ENCODE data around the gene TMED10. TPM values are rescaled to one million over a fixed set of nuclear protein-coding genes. Genes with fewer than 3 reads are reported as not detected.
"Not testable (repeated sequence)": the region's sequence is repeated elsewhere in the genome, so short reads cannot be mapped to it uniquely, and the experiment has no call there.

Gene TMED10
- polyA plus RNA-seq, 3 donors, result 73.3 to 243 (median 215) TPM

DNA sequence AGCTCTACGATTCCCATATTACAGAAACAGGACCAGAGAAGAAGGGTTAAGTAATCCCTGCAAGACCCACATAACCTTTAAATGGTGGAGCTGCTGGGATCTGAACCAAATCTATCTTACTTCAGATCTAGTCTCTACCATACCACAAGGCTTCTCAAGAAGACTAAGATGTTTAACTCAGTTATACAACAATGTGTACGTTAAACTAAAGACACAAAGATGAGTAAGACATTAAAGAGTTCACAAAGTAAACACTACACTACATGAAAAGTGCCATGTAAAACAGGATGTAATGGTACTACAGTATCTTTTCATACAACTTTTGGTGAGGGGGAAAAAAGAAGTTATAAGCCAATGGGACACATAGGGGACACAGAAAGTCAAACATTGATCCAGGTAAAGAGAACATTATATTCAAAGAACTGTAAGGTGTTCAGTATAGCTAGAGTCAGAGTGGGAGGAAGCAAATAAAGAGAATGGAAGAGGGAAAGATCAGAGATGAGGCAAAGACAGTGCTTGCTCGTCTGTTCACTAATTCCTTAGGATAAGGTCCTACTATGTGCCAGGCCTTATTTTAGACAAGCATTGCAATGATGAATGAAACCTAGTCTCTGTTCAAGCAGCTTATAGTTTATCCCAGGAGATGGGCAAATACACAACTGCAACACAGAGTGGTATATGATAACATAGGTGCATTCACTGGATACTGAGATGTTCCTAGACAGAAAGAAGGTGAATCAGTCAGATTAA is 7.7 kb downstream of the TMED10 start:
- H3K27ac ChIP-seq (ENCODE audit: low read depth, low read length), result no peak overlapping the region
- 73 to 93% (median 92%) methylated on average over 3 of the region's 3 CpGs for WGBS, 3 donors

DNA sequence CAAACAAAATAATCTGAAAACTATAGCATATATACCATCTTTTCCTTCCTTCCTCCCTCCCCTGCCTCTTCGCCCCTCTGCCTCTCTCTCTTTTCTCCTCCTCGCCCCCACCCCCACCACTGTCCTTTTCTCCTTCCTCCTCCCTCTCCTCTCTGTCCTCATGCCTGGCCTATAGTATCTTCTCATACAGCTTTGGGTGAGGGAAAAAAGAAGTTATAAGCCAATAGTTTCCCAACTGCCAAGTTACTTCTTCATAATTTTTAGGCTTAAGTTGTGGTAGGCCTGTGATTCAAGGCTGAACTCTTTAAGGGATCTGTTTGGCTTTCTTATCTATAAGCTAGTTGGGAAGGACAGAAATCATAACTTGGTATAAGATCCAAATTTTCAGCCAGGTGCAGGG is 9.1 kb downstream of the TMED10 start:
- WGBS, 3 donors, result 53 to 86% (median 76%) methylated on average over 2 of the region's 2 CpGs
- H3K27ac ChIP-seq (ENCODE audit: low read depth, low read length), result no peak overlapping the region

DNA sequence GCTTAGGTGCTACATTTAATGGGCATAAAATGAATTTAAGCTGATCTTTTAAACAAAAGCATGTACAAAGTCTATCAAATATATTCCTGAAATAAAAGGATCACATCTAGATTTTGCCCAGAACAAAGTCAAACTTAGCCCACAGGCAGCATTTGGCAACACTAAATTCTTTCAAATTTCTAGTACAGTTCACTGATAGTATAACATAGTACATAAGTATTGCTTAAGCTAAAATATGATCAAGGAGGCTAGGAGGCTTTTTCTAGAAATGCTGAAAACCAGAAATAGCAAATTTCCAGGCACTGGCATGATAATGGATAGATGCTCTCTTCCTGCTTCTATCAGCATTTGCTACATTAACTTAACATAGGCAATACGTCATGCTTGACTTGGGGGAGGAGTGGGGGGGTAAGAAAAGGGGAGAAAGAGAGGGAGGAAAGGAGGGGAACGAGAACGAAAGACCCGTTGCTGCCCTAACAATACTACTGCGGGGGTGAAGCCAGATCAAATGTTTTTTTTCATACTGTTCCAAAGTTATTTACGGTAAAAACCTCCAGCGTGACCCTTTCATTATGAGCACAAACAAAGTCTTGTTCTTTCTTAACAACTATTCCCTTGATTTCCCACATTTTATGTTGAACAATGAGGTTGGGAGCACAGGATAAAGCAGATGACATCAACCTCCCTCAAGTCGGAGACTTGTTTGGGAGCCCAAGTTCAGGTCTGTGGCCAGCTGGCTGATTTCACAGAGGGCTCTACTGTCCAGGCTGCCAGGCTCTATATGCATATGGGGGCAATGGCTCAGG is 10.6 kb downstream of the TMED10 start:
- no peak overlapping the region for H3K27ac ChIP-seq (ENCODE audit: low read depth, low read length)
- 25 to 57% (median 56%) methylated on average over 8 of the region's 8 CpGs for WGBS, 3 donors

- no peak overlapping the region for H3K27ac ChIP-seq (ENCODE audit: low read depth, low read length)
- WGBS, 3 donors, result 47 to 100% (median 93%) methylated on average over 1 of the region's 1 CpG
Observed at GRCh38 chr14:75164809-75165208, 11.6 kb downstream of the TMED10 start.

DNA sequence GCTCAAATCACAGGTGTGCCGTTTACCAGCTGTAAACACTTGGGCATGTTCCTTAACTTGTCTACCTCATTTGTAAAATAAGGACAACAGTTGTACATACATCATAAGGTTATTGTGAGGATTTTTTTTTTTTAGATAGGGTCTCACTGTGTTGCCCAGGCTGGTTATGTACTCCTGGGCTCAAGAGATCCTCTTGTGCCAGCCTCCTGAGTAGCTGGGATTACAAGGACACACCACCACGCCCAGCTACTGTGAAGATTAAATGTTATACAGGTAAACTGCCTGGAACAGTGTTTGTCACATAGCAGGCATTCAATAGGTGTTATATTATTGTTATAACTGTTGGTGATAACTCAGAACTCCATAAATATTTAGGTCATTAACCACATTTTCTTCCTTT is 12.7 kb downstream of the TMED10 start:
- 48 to 98% (median 90%) methylated on average over 2 of the region's 2 CpGs for WGBS, 3 donors
- H3K27ac ChIP-seq (ENCODE audit: low read depth, low read length), result no peak overlapping the region

GRCh38 chr14:75162631-75163030 is 13.8 kb downstream of the TMED10 start:
- 64 to 91% (median 86%) methylated on average over 3 of the region's 3 CpGs for WGBS, 3 donors

DNA sequence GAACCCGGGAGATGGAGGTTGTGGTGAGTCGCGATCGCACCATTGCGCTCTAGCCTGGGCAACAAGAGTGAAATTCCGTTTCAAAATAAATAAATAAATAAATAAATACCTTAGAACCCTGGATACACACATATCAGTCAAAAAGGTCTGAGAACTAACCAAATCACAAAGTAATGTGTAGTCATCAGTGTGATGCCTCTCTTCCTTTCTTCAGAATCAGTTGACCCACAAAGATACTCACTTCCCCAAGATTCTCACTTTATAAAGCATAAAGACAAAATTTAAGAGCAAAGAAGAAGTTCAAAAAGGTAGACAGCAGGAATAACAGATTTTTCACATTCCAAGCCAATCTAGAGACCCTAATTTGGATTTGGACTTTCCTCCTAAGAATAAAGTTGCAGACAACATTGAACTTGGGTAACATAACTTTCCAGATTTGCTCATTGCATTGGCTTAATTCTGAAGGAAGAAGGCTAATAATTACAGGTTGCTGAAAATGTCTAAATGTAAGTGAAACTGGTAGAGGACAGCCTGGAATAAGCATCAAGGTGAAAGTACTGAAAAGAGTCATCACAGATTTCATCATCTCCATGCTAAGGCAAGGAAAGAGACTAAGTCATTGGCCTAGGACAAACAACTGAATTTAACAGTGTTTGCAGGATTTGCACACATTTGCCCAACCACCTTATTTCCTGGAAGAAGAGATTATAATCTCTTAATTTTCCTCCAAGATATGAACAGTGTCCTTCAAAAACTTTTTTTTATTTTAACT is 17.4 kb downstream of the TMED10 start:
- WGBS, 3 donors, result 92 to 99% (median 97%) methylated on average over 6 of the region's 6 CpGs
- no peak overlapping the region for H3K27ac ChIP-seq (ENCODE audit: low read depth, low read length)

More at GRCh38 chr14:75162631-75163030, 13.8 kb downstream of the TMED10 start:
- H3K27ac ChIP-seq (ENCODE audit: low read depth, low read length), result no peak overlapping the region

DNA sequence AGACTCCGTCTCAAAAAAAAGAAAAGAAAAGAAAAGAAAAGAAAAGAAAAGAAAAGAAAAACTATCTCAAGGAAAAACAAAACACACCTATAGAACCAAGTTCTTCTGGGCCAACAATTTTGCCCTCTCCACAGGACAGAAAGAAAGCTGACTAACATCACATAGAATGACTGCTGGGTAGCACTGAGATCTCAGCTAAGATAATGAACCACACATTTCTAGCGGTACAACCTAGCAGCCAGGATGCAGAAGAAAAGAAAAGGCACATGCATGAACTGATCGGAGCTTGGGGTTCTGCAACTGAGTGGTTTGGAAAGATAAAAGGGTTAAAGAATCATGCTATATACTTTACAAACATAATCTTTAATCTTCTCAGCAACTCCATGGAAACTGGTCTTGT is 19.5 kb downstream of the TMED10 start:
- no peak overlapping the region for H3K27ac ChIP-seq (ENCODE audit: low read depth, low read length)
- 58 to 82% (median 75%) methylated on average over 3 of the region's 3 CpGs for WGBS, 3 donors

DNA sequence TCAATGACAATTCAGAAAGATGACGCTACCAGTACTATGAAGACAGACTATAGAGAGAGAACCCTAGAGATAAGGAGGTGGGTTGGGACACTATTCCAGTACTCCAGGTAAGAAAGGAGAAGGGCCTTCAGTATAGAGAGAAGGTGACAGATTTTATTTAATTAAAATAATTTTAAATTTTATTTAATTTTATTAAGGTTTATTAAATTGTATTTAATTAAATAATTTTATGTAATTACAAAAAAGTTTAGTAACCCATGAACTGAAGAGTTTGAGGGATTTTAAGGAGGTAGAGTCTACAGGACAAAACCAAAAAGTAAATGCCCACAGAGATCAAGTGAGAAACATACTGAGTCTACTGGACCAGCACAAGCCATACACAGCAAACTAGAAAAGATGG is 20.3 kb downstream of the TMED10 start:
- no peak overlapping the region for H3K27ac ChIP-seq (ENCODE audit: low read depth, low read length)
- 95 to 100% (median 98%) methylated on average over 1 of the region's 1 CpG for WGBS, 3 donors

GRCh38 chr14:75155169-75155568 is 21.2 kb downstream of the TMED10 start:
- 91 to 96% (median 93%) methylated on average over 3 of the region's 3 CpGs for WGBS, 3 donors
- no peak overlapping the region for H3K27ac ChIP-seq (ENCODE audit: low read depth, low read length)

- no peak overlapping the region for H3K27ac ChIP-seq (ENCODE audit: low read depth, low read length)
- 31 to 75% (median 52%) methylated on average over 1 of the region's 1 CpG for WGBS, 3 donors
Observed at GRCh38 chr14:75153295-75153694, 23.1 kb downstream of the TMED10 start.

DNA sequence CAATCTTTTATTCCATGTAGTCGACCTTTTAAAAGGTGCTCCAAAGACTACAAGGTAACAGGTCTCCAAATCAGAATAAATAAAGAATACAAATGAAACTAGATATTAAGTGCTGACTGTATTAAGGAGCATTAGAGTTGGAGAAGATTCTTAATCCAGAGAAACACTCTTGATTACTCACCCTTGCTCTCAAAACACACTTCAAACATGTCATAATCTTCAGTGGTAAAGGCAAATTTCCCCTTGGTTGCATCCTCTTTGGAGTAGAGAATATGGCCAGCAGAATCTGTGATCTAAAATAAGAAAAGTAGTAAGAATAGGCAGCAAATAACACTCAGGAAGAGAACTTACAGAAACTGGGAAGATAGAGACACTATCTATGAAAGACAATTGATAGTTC is 24.6 kb downstream of the TMED10 start:
- no peak overlapping the region for H3K27ac ChIP-seq (ENCODE audit: low read depth, low read length)
- 65 to 91% (median 86%) methylated on average over 1 of the region's 1 CpG for WGBS, 3 donors

- WGBS, 3 donors, result 59 to 83% (median 82%) methylated on average over 6 of the region's 6 CpGs
- not testable (repeated sequence) for H3K27ac ChIP-seq (ENCODE audit: low read depth, low read length)
Observed at GRCh38 chr14:75150637-75151036, 25.8 kb downstream of the TMED10 start.

DNA sequence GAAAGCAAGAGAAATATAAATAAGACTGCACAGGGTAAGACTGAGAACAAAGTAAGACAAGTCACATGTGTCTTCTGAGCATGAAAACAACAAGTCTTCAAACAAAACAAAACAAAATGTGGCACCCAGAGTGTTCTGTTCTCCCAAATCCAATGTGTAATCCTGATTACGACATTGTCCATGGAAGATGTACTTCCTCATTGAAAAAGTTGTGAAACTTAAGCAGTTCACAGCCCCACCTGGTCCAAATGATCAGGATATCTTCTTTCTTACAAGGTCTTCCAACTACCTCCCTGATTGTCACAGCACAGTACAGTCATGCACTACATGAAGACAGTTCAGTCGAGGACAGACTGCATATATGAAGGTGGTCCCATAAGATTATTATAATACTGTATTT is 26.3 kb downstream of the TMED10 start:
- WGBS, 3 donors, result 69 to 77% (median 74%) methylated on average over 2 of the region's 2 CpGs
- no peak overlapping the region for H3K27ac ChIP-seq (ENCODE audit: low read depth, low read length)

GRCh38 chr14:75147423-75148071 is 28.9 kb downstream of the TMED10 start:
- WGBS, 3 donors, result 36 to 52% (median 44%) methylated on average over 13 of the region's 13 CpGs
- H3K27ac ChIP-seq (ENCODE audit: low read depth, low read length), result no peak overlapping the region

GRCh38 chr14:75144944-75145343 is 31.5 kb downstream of the TMED10 start:
- 56 to 84% (median 60%) methylated on average over 5 of the region's 5 CpGs for WGBS, 3 donors
- H3K27ac ChIP-seq (ENCODE audit: low read depth, low read length), result no peak overlapping the region

GRCh38 chr14:75143761-75144527 is 32.5 kb downstream of the TMED10 start:
- 75 to 87% (median 77%) methylated on average over 9 of the region's 9 CpGs for WGBS, 3 donors

DNA sequence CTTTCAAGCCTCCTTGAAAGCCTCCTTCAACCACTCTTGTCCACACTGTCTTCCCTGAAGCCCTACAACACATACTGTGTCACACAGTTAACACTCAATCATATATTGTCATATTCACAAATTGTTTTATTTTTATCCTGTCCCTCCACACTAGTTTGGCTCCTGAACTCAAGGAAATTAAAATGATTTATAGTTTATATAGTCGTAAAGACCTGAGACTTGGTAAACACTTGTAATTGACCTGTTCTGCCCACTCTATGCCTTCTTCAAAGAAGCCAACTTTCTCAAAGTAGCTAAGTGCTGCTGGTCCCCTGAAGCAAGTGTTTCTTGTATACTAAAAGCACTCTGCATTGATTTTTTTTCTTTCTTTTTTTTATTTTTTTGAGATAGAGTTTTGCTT is 33.9 kb downstream of the TMED10 start:
- no peak overlapping the region for H3K27ac ChIP-seq (ENCODE audit: low read depth, low read length)
- 13 to 62% (median 52%) methylated on average over 1 of the region's 1 CpG for WGBS, 3 donors

More at GRCh38 chr14:75143761-75144527, 32.5 kb downstream of the TMED10 start:
- H3K27ac ChIP-seq (ENCODE audit: low read depth, low read length), result no peak overlapping the region

Measured in adipose tissue (tissue), 3 donors.